Panc1 (cell line): ENCODE data around the gene TGFB2.
A peak's percentile ranks its signal among the peaks of the same experiment; 100 is the strongest.

Experiments used
- CTCF ChIP-seq: fragments of 450-650 bp; IDR thresholded peaks from 2 replicates; pipeline ENCODE4 v1.5.1; 2017; ENCODE audit warnings: mild to moderate bottlenecking
- POLR2AphosphoS5 ChIP-seq: IDR thresholded peaks from 2 replicates; pipeline ENCODE4 v1.6.1; 2012; ENCODE audit warnings: mild to moderate bottlenecking, low read depth, low read length, moderate library complexity
- TCF7L2 ChIP-seq: IDR thresholded peaks from 2 replicates; pipeline ENCODE4 v1.6.1; 2011; ENCODE audit warnings: mild to moderate bottlenecking, low read depth, low read length, inconsistent platforms

GRCh38 chr1:218339267-218339831 is 5.8 kb upstream of the TGFB2 start:
- TF ChIP-seq CTCF: peak; percentile 74; the same call in 1 of the 2 replicates
- TF ChIP-seq POLR2AphosphoS5: no peak
- no peak for TF ChIP-seq TCF7L2
